LNCaP clone FGC (cell line): ENCODE results near the gene LIF.
"Not testable (repeated sequence)": the region's sequence is repeated elsewhere in the genome, so short reads cannot be mapped to it uniquely, and the experiment has no call there.

Experiments used
- DNase-seq: peaks from one replicate; pipeline ENCODE4 v3.0.0-alpha.2; 2011; ENCODE audit warnings: low read depth
- H3K4me3 ChIP-seq: 2 replicates; pipeline ENCODE4 v1.5.1; 2011; ENCODE audit warnings: mild to moderate bottlenecking, low read depth, low read length, control low read depth
- CTCF ChIP-seq: IDR thresholded peaks from 2 replicates; pipeline ENCODE4 v1.5.1; 2012; ENCODE audit warnings: mild to moderate bottlenecking; ENCODE audit not compliant: control insufficient read depth, insufficient read depth; ENCODE audit errors: extremely low read depth

LIF gene

GRCh38 chr22:30219049-30219654 is 27.4 kb downstream of the LIF start:
- DNase-seq = no peak
- TF ChIP-seq CTCF = no peak
- H3K4me3 ChIP-seq = no peak overlapping the region

- no peak overlapping the region for H3K4me3 ChIP-seq
- DNase-seq = no peak
- no peak for TF ChIP-seq CTCF
Observed at GRCh38 chr22:30217698-30218560, 28.6 kb downstream of the LIF start.

- DNase-seq = no peak
- no peak overlapping the region for H3K4me3 ChIP-seq
- no peak for TF ChIP-seq CTCF
Observed at GRCh38 chr22:30216710-30217109, 29.8 kb downstream of the LIF start.

GRCh38 chr22:30216272-30216671 is 30.3 kb downstream of the LIF start:
- DNase-seq, H3K4me3 ChIP-seq: not testable (repeated sequence)

GRCh38 chr22:30214703-30215407 is 31.7 kb downstream of the LIF start:
- no peak for DNase-seq
- TF ChIP-seq CTCF = no peak
- no peak overlapping the region for H3K4me3 ChIP-seq

- TF ChIP-seq CTCF = no peak
- H3K4me3 ChIP-seq = no peak overlapping the region
- no peak for DNase-seq
Observed at GRCh38 chr22:30212996-30213441, 33.5 kb downstream of the LIF start.

- H3K4me3 ChIP-seq = no peak overlapping the region
- TF ChIP-seq CTCF = no peak
- peak; percentile 77 for DNase-seq
Observed at GRCh38 chr22:30212363-30212995, 34.1 kb downstream of the LIF start.
